ENCODE data around the gene CFAP221.

CFAP221 gene

DNA sequence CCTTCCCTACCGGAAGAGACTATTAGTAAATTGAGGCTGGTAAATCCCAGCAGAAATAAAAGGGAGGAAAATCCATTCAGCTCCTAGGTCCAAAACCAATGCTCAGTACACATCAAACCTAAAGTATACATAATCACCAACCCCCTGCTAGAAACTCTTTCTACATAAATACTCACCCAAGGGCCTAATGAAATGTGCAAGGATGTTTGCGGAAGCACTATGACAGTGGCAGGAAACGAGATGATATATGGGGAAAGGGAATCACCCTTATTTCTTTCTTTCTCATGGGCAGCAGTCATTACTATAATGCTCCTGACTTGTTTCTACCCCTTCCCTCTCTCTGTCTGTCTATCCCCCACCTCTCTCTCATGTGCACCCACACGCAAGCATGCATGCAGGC, 18.6 kb upstream of the CFAP221 start:
- no peaks in the 10 kb centered on the region for H3K36me3 ChIP-seq (ENCODE audit: control insufficient read depth, insufficient read depth, low read length)
- peaks cover 2% of the 10 kb centered on the region; the same call in 1 of the 2 replicates for H3K27me3 ChIP-seq (replicated peaks; ENCODE audit: control insufficient read depth, insufficient read depth, low read length)
- no peak for DNase-seq (ENCODE audit: extremely low read depth, insufficient read length)
- no peak overlapping the region for H3K4me3 ChIP-seq (replicated peaks; ENCODE audit: low read depth, low read length)
- TF ChIP-seq, protein P1, sequence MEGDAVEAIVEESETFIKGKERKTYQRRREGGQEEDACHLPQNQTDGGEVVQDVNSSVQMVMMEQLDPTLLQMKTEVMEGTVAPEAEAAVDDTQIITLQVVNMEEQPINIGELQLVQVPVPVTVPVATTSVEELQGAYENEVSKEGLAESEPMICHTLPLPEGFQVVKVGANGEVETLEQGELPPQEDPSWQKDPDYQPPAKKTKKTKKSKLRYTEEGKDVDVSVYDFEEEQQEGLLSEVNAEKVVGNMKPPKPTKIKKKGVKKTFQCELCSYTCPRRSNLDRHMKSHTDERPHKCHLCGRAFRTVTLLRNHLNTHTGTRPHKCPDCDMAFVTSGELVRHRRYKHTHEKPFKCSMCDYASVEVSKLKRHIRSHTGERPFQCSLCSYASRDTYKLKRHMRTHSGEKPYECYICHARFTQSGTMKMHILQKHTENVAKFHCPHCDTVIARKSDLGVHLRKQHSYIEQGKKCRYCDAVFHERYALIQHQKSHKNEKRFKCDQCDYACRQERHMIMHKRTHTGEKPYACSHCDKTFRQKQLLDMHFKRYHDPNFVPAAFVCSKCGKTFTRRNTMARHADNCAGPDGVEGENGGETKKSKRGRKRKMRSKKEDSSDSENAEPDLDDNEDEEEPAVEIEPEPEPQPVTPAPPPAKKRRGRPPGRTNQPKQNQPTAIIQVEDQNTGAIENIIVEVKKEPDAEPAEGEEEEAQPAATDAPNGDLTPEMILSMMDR (IDR thresholded peaks at IDR 0.05; ENCODE audit: insufficient read depth, low read length, poor library complexity, severe bottlenecking): no peak

DNA sequence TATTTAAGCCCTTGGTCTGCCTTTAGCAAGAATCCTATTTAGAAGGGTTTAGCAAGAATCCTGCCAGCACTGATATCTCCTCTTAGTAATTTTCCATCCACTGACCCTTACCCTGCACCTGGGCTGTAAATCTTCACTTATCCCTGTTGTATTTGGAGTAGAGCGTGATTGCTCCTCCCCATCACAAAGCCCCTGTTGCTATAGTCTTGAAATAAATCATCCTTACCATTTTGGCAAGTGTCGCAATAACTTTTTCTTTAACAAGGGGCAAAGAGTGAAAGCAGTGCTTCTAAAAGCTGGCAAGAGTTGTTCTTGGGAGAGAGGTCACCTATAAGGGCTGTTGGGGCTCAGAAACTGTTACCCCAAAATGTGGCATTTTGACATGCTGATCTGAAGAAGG, 16.2 kb upstream of the CFAP221 start:
- TF ChIP-seq, protein P1 (IDR thresholded peaks at IDR 0.05; ENCODE audit: insufficient read depth, low read length, poor library complexity, severe bottlenecking): no peak
- no peak for DNase-seq (ENCODE audit: extremely low read depth, insufficient read length)
- no peak overlapping the region for H3K4me3 ChIP-seq (replicated peaks; ENCODE audit: low read depth, low read length)
- H3K36me3 ChIP-seq (ENCODE audit: control insufficient read depth, insufficient read depth, low read length): no peaks in the 10 kb centered on the region
- peaks cover 2% of the 10 kb centered on the region; the same call in 1 of the 2 replicates for H3K27me3 ChIP-seq (replicated peaks; ENCODE audit: control insufficient read depth, insufficient read depth, low read length)

DNA sequence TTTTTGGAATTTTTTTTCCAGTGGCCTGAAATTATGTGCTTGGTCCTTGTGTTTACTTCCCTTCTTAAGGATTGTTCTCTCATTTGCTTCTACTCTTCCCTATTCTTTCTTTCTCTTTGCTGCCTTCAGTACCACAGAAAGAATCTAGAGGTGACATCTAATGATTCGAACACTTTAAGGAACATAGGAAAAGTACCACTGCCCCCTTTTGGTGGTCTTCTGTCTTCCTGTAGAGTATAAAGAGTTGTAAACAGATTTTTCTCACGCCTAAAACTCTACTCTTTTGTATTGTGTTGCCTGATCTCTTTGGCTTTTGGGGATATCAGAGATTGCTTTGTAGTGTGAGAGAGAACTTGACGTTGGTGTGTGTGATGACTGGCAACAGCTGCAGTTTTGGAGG, 13.0 kb upstream of the CFAP221 start:
- H3K27me3 ChIP-seq (replicated peaks; ENCODE audit: control insufficient read depth, insufficient read depth, low read length): no peaks in the 10 kb centered on the region

DNA sequence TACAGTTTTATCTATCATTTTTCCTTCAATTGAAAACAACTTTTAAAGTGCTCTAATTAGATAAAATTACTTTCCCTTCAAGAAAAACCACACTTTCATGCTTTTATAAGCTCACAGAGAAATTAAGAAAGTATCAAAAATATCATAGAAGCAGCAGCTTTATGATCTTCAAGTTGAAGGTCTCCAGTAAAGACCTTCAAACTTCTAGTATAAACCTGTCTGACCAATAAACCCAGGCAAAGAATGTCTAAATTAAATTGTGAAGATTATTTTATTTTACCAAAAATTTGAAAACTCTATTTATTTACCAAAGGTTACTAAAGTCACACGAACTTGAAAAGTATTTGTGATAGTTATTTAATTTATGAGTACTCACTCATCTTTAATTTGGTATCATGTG, 10.7 kb upstream of the CFAP221 start:
- DNase-seq (ENCODE audit: extremely low read depth, insufficient read length): no peak
- no peaks in the 10 kb centered on the region for H3K36me3 ChIP-seq (ENCODE audit: control insufficient read depth, insufficient read depth, low read length)
- no peak overlapping the region for H3K4me3 ChIP-seq (replicated peaks; ENCODE audit: low read depth, low read length)
- TF ChIP-seq, protein P1 (IDR thresholded peaks at IDR 0.05; ENCODE audit: insufficient read depth, low read length, poor library complexity, severe bottlenecking): no peak
- H3K27me3 ChIP-seq (replicated peaks; ENCODE audit: control insufficient read depth, insufficient read depth, low read length): no peaks in the 10 kb centered on the region

More for the DNA sequence above, 13.0 kb upstream of the CFAP221 start:
- no peak overlapping the region for H3K4me3 ChIP-seq (replicated peaks; ENCODE audit: low read depth, low read length)
- DNase-seq (ENCODE audit: extremely low read depth, insufficient read length): no peak
- H3K36me3 ChIP-seq (ENCODE audit: control insufficient read depth, insufficient read depth, low read length): no peaks in the 10 kb centered on the region
- TF ChIP-seq, protein P1 (IDR thresholded peaks at IDR 0.05; ENCODE audit: insufficient read depth, low read length, poor library complexity, severe bottlenecking): no peak

DNA sequence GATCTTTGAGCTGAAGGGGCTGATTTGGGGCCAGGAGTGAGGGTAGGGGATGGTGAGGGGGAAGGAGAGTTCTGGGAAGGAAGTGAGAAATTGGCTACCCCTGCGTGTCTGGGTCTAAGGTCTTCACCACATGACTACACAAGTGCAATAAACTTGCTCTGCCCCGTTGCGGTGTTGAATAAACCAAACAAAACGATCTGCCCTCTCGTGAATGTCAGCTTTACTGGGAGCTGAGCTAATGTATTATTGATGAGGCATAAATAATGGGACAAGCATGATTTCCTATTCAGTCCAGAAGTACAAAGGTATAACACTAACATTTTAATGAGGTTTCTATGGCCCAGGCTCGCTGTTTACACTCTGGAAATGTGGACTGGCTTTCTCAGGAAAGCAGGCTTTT, 8.0 kb upstream of the CFAP221 start:
- Histone ChIP-seq H3K4me3 (replicated peaks; ENCODE audit: low read depth, low read length) (no peak overlapping the region), H3K36me3 (ENCODE audit: control insufficient read depth, insufficient read depth, low read length) (no peaks in the 10 kb centered on the region), H3K27me3 (replicated peaks; ENCODE audit: control insufficient read depth, insufficient read depth, low read length) (no peaks in the 10 kb centered on the region)
- TF ChIP-seq, protein P1 (IDR thresholded peaks at IDR 0.05; ENCODE audit: insufficient read depth, low read length, poor library complexity, severe bottlenecking): no peak
- DNase-seq (ENCODE audit: extremely low read depth, insufficient read length): no peak

DNA sequence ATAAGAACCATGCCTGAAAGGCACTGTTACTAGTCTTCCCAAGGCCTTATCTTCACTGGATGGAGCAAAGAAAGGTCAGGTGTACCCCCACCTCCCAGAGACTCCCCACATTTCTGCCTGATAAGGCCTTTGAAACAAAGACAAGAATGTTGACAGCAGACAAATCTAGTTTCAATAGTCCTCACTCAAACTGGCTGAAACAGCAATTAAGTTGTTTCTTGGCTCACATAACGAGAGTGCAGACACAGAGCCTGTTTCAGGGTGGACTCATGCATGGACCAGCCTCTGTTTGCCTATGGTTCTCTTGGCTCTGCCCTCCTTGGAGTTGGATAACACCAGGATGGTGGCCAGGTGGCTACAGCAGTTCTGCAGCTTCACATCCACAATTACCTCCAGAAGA, 7.5 kb upstream of the CFAP221 start:
- no peaks in the 10 kb centered on the region for H3K36me3 ChIP-seq (ENCODE audit: control insufficient read depth, insufficient read depth, low read length)
- TF ChIP-seq, protein P1 (IDR thresholded peaks at IDR 0.05; ENCODE audit: insufficient read depth, low read length, poor library complexity, severe bottlenecking): no peak
- H3K27me3 ChIP-seq (replicated peaks; ENCODE audit: control insufficient read depth, insufficient read depth, low read length): no peaks in the 10 kb centered on the region
- DNase-seq (ENCODE audit: extremely low read depth, insufficient read length): no peak
- no peak overlapping the region for H3K4me3 ChIP-seq (replicated peaks; ENCODE audit: low read depth, low read length)

Data from GM06990 (cell line).